CD4-positive, alpha-beta T cell (primary cell): ENCODE data around the gene PPP1R37. TPM values are rescaled to one million over a fixed set of nuclear protein-coding genes. Genes with fewer than 3 reads are reported as not detected.
A peak's percentile ranks its signal among the peaks of the same experiment; 100 is the strongest.

Experiments
- ATAC-seq: fragments of 200-7000 bp; cut with Tn5 transposase; one replicate; pipeline ENCODE4 v1.10.0; 2022; ENCODE audit warnings: mild to moderate bottlenecking; ENCODE audit not compliant: poor library complexity
- CTCF ChIA-PET: fragments of 350-600 bp; sonication (Branson Sonifier 250); formaldehyde crosslinking; loops from one replicate; lab custom pipeline; 2021; ENCODE audit warnings: antibody characterized with exemption, inconsistent platforms; lab: Charles Lee
- POLR2A ChIA-PET: fragments of 350-600 bp; sonication (Branson Sonifier 250); formaldehyde crosslinking; loops from one replicate; lab custom pipeline; 2021; ENCODE audit warnings: antibody characterized with exemption, inconsistent platforms; lab: Charles Lee
- DNase-seq, 14 experiments: peaks; one replicate each; pipeline ENCODE4 v3.0.0-alpha.2; 2013 to 2020; ENCODE audit warnings: mixed read lengths in 2 of 14
- H3K27ac ChIP-seq, 2 donors: one replicate each; pipeline versions ENCODE4 v1.5.1 to v1.7.0; 2013; ENCODE audit warnings: low read length in 2 of 2, low read depth in 1 of 2, mild to moderate bottlenecking in 1 of 2
- H3K27me3 ChIP-seq, 2 experiments: 1 replicate in 1 of 2; 2 replicates in 1 of 2; pipeline versions ENCODE4 v1.6.1 to v1.7.0; 2013; ENCODE audit warnings: low read length in 2 of 2, control low read depth in 1 of 2, mild to moderate bottlenecking in 1 of 2, moderate library complexity in 1 of 2; ENCODE audit not compliant: insufficient read depth in 2 of 2, control insufficient read depth in 1 of 2
- H3K36me3 ChIP-seq: one replicate; pipeline ENCODE4 v1.6.1; 2013; ENCODE audit warnings: low read length, control low read depth; ENCODE audit not compliant: insufficient read depth
- H3K4me1 ChIP-seq: one replicate; pipeline ENCODE4 v1.6.1; 2013; ENCODE audit warnings: low read length, control low read depth; ENCODE audit not compliant: insufficient read depth
- H3K4me3 ChIP-seq: one replicate; pipeline ENCODE4 v1.5.1; 2013; ENCODE audit warnings: mild to moderate bottlenecking, low read length, moderate library complexity
- H3K9me3 ChIP-seq, 2 experiments: 1 replicate in 1 of 2; 2 replicates in 1 of 2; pipeline versions ENCODE4 v1.6.1 to v1.7.0; 2013; ENCODE audit warnings: low read length in 2 of 2, mild to moderate bottlenecking in 2 of 2, control low read depth in 1 of 2, moderate library complexity in 1 of 2; ENCODE audit not compliant: control insufficient read depth in 1 of 2, insufficient read depth in 1 of 2
- H3K27ac Mint-ChIP-seq: one replicate; pipeline ENCODE4 v1.8.0; 2020; ENCODE audit warnings: mixed read lengths
- H3K27me3 Mint-ChIP-seq: one replicate; pipeline ENCODE4 v1.8.0; 2021; ENCODE audit warnings: mixed read lengths
- H3K36me3 Mint-ChIP-seq: one replicate; pipeline ENCODE4 v1.8.0; 2021; ENCODE audit warnings: low read depth, mixed read lengths
- H3K4me1 Mint-ChIP-seq: one replicate; pipeline ENCODE4 v1.8.0; 2021; ENCODE audit warnings: low read depth, mixed read lengths
- H3K4me3 Mint-ChIP-seq: one replicate; pipeline ENCODE4 v1.8.0; 2020; ENCODE audit warnings: mild to moderate bottlenecking, mixed read lengths
- H3K9me3 Mint-ChIP-seq: one replicate; pipeline ENCODE4 v1.8.0; 2020; ENCODE audit warnings: mixed read lengths
- CTCF ChIP-seq: fragments of 200-600 bp; IDR thresholded peaks from one replicate; pipeline ENCODE4 v1.8.0; 2022; ENCODE audit warnings: antibody characterized with exemption, mild to moderate bottlenecking
- intact Hi-C, 2 experiments: fragments of 100-400 bp; cut with DNase I in 1 of 2; cut with micrococcal nuclease in 1 of 2; formaldehyde crosslinking; loops; one replicate each; pipeline versions ENCODE4 v1.15.1 to v1.9.0; 2023 to 2025; cut with DNase I, micrococcal nuclease
- total RNA-seq, 174 experiments: library from RNA in 2 of 174; stranded (reverse) in 2 of 174; gene quantifications; one replicate each; pipeline ENCODE4 v1.2.3 and lab custom pipeline; 2021 to 2026

Gene PPP1R37
- total RNA-seq, 2 experiments from 2014 or later = 17.2 to 19.6 TPM

- no peak overlapping the region for H3K4me3 Mint-ChIP-seq
Observed at GRCh38 chr19:45113628-45114027, 20.6 kb downstream of the PPP1R37 start.

GRCh38 chr19:45114116-45114515, 21.1 kb downstream of the PPP1R37 start:
- DNase-seq (no peak), ATAC-seq (no peak)
- no peaks in the 10 kb centered on the region for H3K27me3 Mint-ChIP-seq
- no peak for TF ChIP-seq CTCF
- CTCF ChIA-PET = no interaction called here
- H3K27ac Mint-ChIP-seq = no peak overlapping the region
- POLR2A ChIA-PET = interaction anchor here (1.5 kb wide), 1 partner anchor 11 kb away, joined by 7 read pairs; no protein-coding TSS in a partner anchor
- no peaks in the 10 kb centered on the region for H3K36me3 Mint-ChIP-seq
- no peak overlapping the region for H3K4me3 Mint-ChIP-seq
- intact Hi-C loops = no loop called here
- H3K36me3 ChIP-seq = no peaks in the 10 kb centered on the region
- H3K27me3 ChIP-seq = no peaks in the 10 kb centered on the region
- peaks cover 45% of the 10 kb centered on the region for H3K4me1 Mint-ChIP-seq
- no peak overlapping the region for H3K4me3 ChIP-seq
- no peak overlapping the region for H3K27ac ChIP-seq
- no peaks in the 10 kb centered on the region for H3K9me3 Mint-ChIP-seq
- H3K9me3 ChIP-seq = no peaks in the 10 kb centered on the region
- peaks cover 51% of the 10 kb centered on the region for H3K4me1 ChIP-seq

More at GRCh38 chr19:45113628-45114027, 20.6 kb downstream of the PPP1R37 start:
- H3K4me1 Mint-ChIP-seq = peaks cover 40% of the 10 kb centered on the region
- peaks cover 47% of the 10 kb centered on the region for H3K4me1 ChIP-seq
- DNase-seq = no peak
- no peak overlapping the region for H3K4me3 ChIP-seq
- no peak overlapping the region for H3K27ac ChIP-seq
- H3K9me3 ChIP-seq = no peaks in the 10 kb centered on the region
- intact Hi-C loops = no loop called here
- no peaks in the 10 kb centered on the region for H3K36me3 ChIP-seq
- no peak overlapping the region for H3K27ac Mint-ChIP-seq
- CTCF ChIA-PET = no interaction called here
- TF ChIP-seq CTCF = no peak
- H3K36me3 Mint-ChIP-seq = no peaks in the 10 kb centered on the region
- no peaks in the 10 kb centered on the region for H3K27me3 ChIP-seq
- no peaks in the 10 kb centered on the region for H3K9me3 Mint-ChIP-seq
- ATAC-seq = no peak
- POLR2A ChIA-PET = interaction anchor here (1.5 kb wide), 1 partner anchor 10 kb away, joined by 7 read pairs; no protein-coding TSS in a partner anchor
- no peaks in the 10 kb centered on the region for H3K27me3 Mint-ChIP-seq

DNA sequence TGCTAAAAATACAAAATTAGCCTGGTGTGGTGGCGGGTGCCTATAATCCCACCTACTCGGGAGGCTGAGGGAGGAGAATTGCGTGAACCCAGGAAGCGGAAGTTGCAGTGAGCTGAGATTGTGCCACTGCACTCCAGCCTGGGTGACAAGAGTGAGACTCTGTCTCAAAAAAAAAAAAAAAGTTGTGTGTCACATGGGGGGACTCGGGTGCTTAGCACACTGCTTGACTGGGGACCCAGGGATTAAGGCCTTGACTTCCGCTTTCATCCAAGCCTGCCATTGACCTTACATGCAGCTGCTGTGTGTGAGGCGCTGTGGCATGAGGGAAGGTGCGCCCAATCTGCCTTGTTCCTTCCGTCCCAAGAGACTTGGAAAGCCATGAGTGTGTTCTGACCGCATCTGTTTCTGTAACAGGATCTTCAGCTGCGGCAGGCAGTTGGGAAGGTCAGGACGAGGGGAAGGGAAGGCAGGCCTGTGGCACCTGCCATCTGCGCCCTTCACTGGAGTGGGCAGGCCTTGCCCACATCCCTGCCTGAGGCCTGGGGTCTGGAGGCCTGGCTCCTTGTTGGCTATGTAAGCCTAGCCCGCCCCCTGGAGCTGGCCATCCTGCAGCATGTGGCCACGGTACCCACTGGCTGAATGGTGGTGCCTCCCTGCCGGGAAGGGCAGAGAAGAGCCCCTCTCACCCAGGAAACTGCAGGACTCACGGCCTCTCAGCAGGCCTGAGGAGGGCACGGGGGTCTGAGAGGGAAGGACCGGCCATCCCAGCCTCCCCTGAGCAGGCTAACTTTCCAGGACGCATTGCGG, 23.0 kb downstream of the PPP1R37 start:
- no peaks in the 10 kb centered on the region for H3K36me3 ChIP-seq
- Mint-ChIP-seq H3K27me3 (no peaks in the 10 kb centered on the region), H3K9me3 (no peaks in the 10 kb centered on the region), H3K4me3 (peak overlapping the region; percentile 63), H3K4me1 (peaks cover 50% of the 10 kb centered on the region), H3K27ac (no peak overlapping the region), H3K36me3 (no peaks in the 10 kb centered on the region)
- ATAC-seq = no peak
- peak in 1 of 14 experiments; percentile 52 for DNase-seq
- CTCF ChIA-PET = no interaction called here
- no peaks in the 10 kb centered on the region for H3K9me3 ChIP-seq
- H3K27ac ChIP-seq = no peak overlapping the region
- H3K27me3 ChIP-seq = no peaks in the 10 kb centered on the region
- H3K4me3 ChIP-seq = no peak overlapping the region
- intact Hi-C loops = no loop called here
- TF ChIP-seq CTCF = no peak
- H3K4me1 ChIP-seq = peaks cover 54% of the 10 kb centered on the region
- POLR2A ChIA-PET = no interaction called here
